Muscle of leg (tissue), 11 donors: ENCODE measurements around the gene MYH10. TPM values are rescaled to one million over a fixed set of nuclear protein-coding genes. Genes with fewer than 3 reads are reported as not detected.
"Not testable (repeated sequence)": the region's sequence is repeated elsewhere in the genome, so short reads cannot be mapped to it uniquely, and the experiment has no call there.

ENCODE experiments used
- DNase-seq: peaks from one replicate; pipeline ENCODE4 v3.0.0; 2013
- H3K27ac ChIP-seq: one replicate; pipeline ENCODE4 v1.5.1; 2013; ENCODE audit warnings: mild to moderate bottlenecking, low read length, control low read depth
- H3K27me3 ChIP-seq: one replicate; pipeline ENCODE4 v1.6.1; 2013; ENCODE audit warnings: low read length; ENCODE audit not compliant: control insufficient read depth, insufficient read depth
- H3K36me3 ChIP-seq: one replicate; pipeline ENCODE4 v1.6.1; 2013; ENCODE audit warnings: low read length; ENCODE audit not compliant: control insufficient read depth, insufficient read depth
- H3K4me1 ChIP-seq: one replicate; pipeline ENCODE4 v1.6.1; 2013; ENCODE audit warnings: low read length; ENCODE audit not compliant: control insufficient read depth, insufficient read depth
- H3K4me3 ChIP-seq: one replicate; pipeline ENCODE4 v1.5.1; 2013; ENCODE audit warnings: low read length, control low read depth
- H3K9me3 ChIP-seq: replicated peaks from 2 replicates; pipeline ENCODE4 v1.6.1; 2013; ENCODE audit warnings: low read depth, low read length; ENCODE audit not compliant: control insufficient read depth
- WGBS: methylation state at CpG from one replicate; pipeline ENCODE4 v1.1.5; 2013; ENCODE audit warnings: missing lambda C conversion rate; ENCODE audit not compliant: insufficient coverage; 5-methylcytosine and 5-hydroxymethylcytosine counted together
- polyA plus RNA-seq, 8 donors: library from polyadenylated mRNA; unstranded; fragments of 120-200 nt; gene quantifications; one replicate each; pipeline versions ENCODE4 v1.2.1 to v1.2.3, GENCODE V29; 2013; ENCODE audit warnings: inconsistent platforms in 1 of 8, low replicate concordance in 1 of 8; ENCODE audit not compliant: insufficient read length in 8 of 8, insufficient read depth in 1 of 8
- total RNA-seq: library from RNA; stranded (reverse); fragments of 120-200 nt; gene quantifications from one replicate; pipeline ENCODE4 v1.2.4, GENCODE V29; 2013

MYH10 gene
- total and polyA plus RNA-seq, 9 donors, result 44.2 to 92.6 (median 72.6) TPM

DNA sequence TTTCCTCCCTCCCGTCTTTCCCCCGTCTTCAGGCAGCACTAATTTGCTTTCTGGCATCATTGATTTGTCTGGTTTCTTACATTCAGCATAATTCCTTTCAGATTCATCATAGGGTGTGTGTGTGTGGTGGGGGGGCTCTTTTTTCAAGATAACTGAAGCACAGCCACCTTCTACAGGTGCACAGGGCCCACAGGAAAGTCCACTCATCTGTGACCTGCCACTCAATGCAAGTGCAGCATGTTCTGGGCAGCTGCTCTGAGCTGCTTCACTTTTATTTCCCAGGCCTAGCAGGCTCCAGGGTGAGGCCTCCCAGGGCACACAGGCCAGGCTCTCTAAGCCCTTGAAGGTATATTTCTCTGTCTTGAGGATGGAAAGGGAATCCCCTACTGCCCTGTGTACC lies 35.2 kb upstream of the MYH10 start:
- no peaks in the 10 kb centered on the region for H3K9me3 ChIP-seq
- no peaks in the 10 kb centered on the region for H3K27me3 ChIP-seq

DNA sequence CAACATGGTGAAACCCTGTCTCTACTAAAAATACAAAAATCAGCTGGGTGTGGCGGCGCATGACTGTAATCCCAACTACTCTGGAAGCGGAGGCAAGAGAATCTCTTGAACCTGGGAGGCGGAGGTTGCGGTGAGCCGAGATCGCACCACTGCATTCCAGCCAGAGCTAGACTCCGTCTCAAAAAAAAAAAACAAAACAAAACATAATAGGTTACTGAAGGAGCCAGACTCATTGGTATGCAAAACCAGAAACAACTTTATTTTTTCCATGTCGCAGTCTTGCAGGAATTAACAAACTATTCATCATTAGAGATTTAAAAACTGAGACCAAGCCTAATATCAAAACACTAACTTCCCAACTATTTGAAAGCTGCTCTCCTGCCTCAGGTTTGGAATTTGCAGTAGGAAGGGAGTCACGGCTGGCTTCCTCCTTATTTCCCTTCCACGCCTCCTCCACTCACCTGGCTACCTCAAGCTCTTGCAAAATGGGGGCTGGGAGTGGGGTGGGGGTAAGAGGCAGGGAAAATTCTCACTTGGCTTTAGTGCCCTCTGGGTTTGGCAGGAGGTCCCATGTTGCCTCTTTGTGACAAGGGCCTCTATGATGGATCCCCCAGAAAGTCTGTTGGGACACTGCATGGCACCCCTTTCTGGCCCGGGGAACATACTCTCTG lies 34.1 kb upstream of the MYH10 start:
- H3K4me3 ChIP-seq, result no peak overlapping the region
- H3K27me3 ChIP-seq, result no peaks in the 10 kb centered on the region
- no peaks in the 10 kb centered on the region for H3K9me3 ChIP-seq
- no peaks in the 10 kb centered on the region for H3K36me3 ChIP-seq
- H3K27ac ChIP-seq, result no peak overlapping the region
- WGBS, result 94% methylated on average over 9 of the region's 12 CpGs
- no peak for DNase-seq
- no peaks in the 10 kb centered on the region for H3K4me1 ChIP-seq

More for the DNA sequence above, 35.2 kb upstream of the MYH10 start:
- no peak overlapping the region for H3K4me3 ChIP-seq
- H3K36me3 ChIP-seq, result no peaks in the 10 kb centered on the region
- no peak overlapping the region for H3K27ac ChIP-seq
- peaks cover 4% of the 10 kb centered on the region for H3K4me1 ChIP-seq
- no peak for DNase-seq
- no CpG with 5 or more reads among the region's 2 CpGs for WGBS

DNA sequence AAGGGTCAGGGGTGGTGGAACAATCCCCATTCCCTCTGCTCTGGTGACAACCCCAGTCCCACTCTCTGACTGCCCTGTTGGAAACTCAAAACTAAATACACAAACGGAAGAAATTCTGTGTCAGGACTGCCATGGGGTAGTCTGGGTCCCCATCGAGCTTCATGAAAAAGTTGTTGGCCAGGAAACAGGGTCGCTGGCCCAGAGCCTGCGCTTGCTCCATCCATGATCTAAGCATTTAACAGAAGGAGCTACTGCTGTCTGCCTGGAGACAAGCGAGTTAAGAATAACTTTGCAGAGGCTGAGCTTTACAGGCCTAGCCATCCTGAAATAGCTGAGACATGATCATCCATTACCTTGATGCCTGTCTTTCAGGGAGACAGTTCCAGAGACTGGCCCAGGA lies 32.4 kb upstream of the MYH10 start:
- DNase-seq, result no peak
- WGBS, result 93% methylated on average over 5 of the region's 5 CpGs
- no peaks in the 10 kb centered on the region for H3K4me1 ChIP-seq
- peaks cover 2% of the 10 kb centered on the region for H3K27me3 ChIP-seq
- H3K9me3 ChIP-seq, result no peaks in the 10 kb centered on the region
- H3K36me3 ChIP-seq, result no peaks in the 10 kb centered on the region
- no peak overlapping the region for H3K4me3 ChIP-seq
- no peak overlapping the region for H3K27ac ChIP-seq

DNA sequence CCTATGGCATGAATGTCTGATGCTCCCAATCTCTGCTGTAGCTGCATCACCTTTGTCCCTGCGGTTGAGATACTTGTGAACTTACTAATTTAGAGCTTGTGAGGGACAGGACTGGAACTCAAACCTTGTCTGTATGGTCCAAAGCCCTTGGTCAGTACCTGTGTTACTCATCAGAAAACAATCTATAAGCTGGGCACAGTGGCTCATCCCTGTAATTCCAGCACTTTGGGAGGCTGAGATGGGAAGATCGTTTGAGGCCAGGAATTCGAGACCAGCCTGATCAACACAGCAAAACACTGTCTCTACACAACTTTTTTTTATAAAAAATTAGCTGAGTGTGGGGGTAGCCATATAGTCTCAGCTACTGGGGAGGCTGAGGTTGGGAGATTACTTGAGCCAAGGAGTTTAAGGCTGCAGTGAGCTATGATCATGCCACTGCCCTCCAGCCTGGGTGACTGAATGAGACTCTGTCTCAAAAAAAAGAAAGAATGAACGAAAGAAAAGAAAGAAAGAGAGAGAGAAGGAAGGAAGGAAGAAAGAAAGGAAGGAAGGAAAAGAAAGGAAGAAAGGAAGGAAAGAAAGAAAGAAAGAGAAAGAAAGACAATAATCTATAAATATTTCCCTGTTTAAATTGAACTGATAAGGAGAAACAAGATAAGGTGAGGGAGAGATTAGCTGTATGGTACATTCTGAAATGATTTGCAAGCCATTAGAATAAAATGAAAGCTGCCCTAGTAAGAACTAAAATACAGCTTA lies 31.7 kb upstream of the MYH10 start:
- DNase-seq, result no peak
- Histone ChIP-seq H3K9me3 (no peaks in the 10 kb centered on the region), H3K27ac (no peak overlapping the region), H3K4me1 (no peaks in the 10 kb centered on the region), H3K4me3 (no peak overlapping the region), H3K27me3 (peaks cover 2% of the 10 kb centered on the region), H3K36me3 (no peaks in the 10 kb centered on the region)
- 100% methylated on average over 2 of the region's 4 CpGs for WGBS

GRCh38 chr17:8660709-8661108 lies 30.2 kb upstream of the MYH10 start:
- DNase-seq, H3K9me3 ChIP-seq, H3K27ac ChIP-seq: not testable (repeated sequence)

GRCh38 chr17:8659758-8660410 lies 29.4 kb upstream of the MYH10 start:
- Histone ChIP-seq H3K4me1 (no peaks in the 10 kb centered on the region), H3K4me3 (no peak overlapping the region), H3K9me3 (peaks cover 5% of the 10 kb centered on the region), H3K36me3 (no peaks in the 10 kb centered on the region), H3K27ac (no peak overlapping the region), H3K27me3 (peaks cover 2% of the 10 kb centered on the region)
- 92% methylated on average over 2 of the region's 3 CpGs for WGBS
- no peak for DNase-seq

More at GRCh38 chr17:8660709-8661108, 30.2 kb upstream of the MYH10 start:
- not testable (repeated sequence) for H3K27me3 ChIP-seq, H3K36me3 ChIP-seq, H3K4me1 ChIP-seq, H3K4me3 ChIP-seq

- DNase-seq, result no peak
- WGBS, result 86% methylated on average over 4 of the region's 6 CpGs
- Histone ChIP-seq H3K27ac (no peak overlapping the region), H3K4me3 (no peak overlapping the region), H3K27me3 (peaks cover 2% of the 10 kb centered on the region), H3K4me1 (no peaks in the 10 kb centered on the region), H3K9me3 (peaks cover 5% of the 10 kb centered on the region), H3K36me3 (no peaks in the 10 kb centered on the region)
These were observed 28.3 kb upstream of the MYH10 start for GRCh38 chr17:8658810-8659209.

DNA sequence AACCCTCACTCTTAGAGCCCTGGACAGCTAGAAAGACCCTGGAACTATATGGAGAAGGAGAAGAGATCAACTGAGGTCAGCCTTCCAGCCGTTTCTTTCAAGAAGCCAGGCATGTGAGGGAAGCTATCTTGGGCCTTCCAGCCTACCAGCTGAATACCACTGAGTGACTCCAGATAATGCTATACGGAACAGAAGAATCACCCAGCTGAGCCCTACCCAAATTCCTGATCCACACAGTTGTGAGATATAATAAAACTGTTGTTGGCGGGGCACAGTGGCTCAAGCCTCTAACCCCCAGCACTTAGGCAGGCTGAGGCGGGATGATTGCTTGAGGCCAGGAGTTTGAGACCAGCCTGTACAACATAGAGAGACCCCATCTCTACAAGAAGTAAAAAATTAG lies 26.2 kb upstream of the MYH10 start:
- H3K36me3 ChIP-seq, result no peaks in the 10 kb centered on the region
- WGBS, result 86% methylated on average over 1 of the region's 4 CpGs
- no peaks in the 10 kb centered on the region for H3K4me1 ChIP-seq
- no peak overlapping the region for H3K4me3 ChIP-seq
- H3K27me3 ChIP-seq, result peaks cover 4% of the 10 kb centered on the region
- H3K9me3 ChIP-seq, result peaks cover 5% of the 10 kb centered on the region
- DNase-seq, result no peak
- H3K27ac ChIP-seq, result no peak overlapping the region

DNA sequence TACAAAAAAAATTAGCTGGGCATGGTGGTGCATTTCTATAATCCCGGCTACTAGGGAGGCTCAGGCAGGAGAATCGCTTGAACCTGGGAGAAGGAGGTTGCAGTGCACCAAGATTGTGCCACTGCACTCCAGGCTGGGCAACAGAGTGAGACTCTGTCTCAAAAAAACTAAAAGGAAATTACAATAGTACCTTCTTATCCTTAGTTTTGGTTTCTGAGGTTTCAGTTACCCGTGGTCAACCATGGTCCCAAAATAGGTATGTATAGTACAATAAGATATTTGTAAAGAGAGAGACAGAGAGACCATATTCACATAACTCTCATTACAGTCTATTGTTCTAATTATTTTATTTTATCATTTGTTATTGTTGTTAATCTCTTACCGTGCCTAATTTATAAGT lies 24.3 kb upstream of the MYH10 start:
- Histone ChIP-seq H3K4me1 (peaks cover 1% of the 10 kb centered on the region), H3K36me3 (no peaks in the 10 kb centered on the region), H3K4me3 (no peak overlapping the region), H3K9me3 (peaks cover 5% of the 10 kb centered on the region), H3K27ac (no peak overlapping the region), H3K27me3 (peaks cover 4% of the 10 kb centered on the region)
- DNase-seq, result no peak
- WGBS, result no CpG with 5 or more reads among the region's 4 CpGs

DNA sequence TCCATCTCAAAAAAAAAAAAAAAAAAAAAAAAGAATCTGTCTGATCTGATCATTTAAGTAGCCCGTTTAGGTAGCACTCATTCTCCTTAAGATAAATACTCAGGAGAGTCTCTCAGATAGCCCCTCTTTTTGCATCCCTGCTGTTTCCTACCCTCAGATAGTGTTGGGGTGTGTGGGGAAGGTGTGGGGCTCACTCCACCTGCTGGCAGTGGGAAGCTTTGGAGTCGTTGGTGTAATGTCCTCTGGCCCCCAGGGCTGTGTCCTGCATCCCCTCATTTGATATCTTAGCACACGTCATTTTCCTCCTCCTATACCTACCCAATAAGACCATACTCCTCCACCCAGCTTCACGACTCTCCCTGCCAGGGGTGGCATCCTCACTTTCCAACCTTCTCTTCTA lies 20.5 kb upstream of the MYH10 start:
- H3K27me3 ChIP-seq, result peaks cover 2% of the 10 kb centered on the region
- WGBS, result 49% methylated on average over 3 of the region's 4 CpGs
- peaks cover 5% of the 10 kb centered on the region for H3K4me1 ChIP-seq
- no peak for DNase-seq
- H3K4me3 ChIP-seq, result no peak overlapping the region
- H3K9me3 ChIP-seq, result no peaks in the 10 kb centered on the region
- H3K36me3 ChIP-seq, result no peaks in the 10 kb centered on the region
- no peak overlapping the region for H3K27ac ChIP-seq
